Measurements from ENCODE around the gene CST9L.
"Not testable (repeated sequence)": the region's sequence is repeated elsewhere in the genome, so short reads cannot be mapped to it uniquely, and the experiment has no call there.

CST9L gene

GRCh38 chr20:23585808-23586734 lies 17.8 kb upstream of the CST9L start:
- no peak for DNase-seq

- no peak for DNase-seq
Measured at GRCh38 chr20:23585449-23585807, 17.1 kb upstream of the CST9L start.

- no peak for DNase-seq
Measured at GRCh38 chr20:23584434-23585199, 16.3 kb upstream of the CST9L start.

GRCh38 chr20:23583526-23583925 lies 15.2 kb upstream of the CST9L start:
- no peak for DNase-seq

- DNase-seq: no peak
Measured at GRCh38 chr20:23582293-23582692, 14.0 kb upstream of the CST9L start.

- not testable (repeated sequence) for DNase-seq
Measured at GRCh38 chr20:23581833-23582232, 13.5 kb upstream of the CST9L start.

- no peak for DNase-seq
Measured at GRCh38 chr20:23574977-23575376, 6.7 kb upstream of the CST9L start.

- DNase-seq: no peak
Measured at GRCh38 chr20:23570178-23570760, 2.0 kb upstream of the CST9L start.

- no peak for DNase-seq
Measured at GRCh38 chr20:23569570-23569969, 1.3 kb upstream of the CST9L start.

- DNase-seq: no peak
Measured at GRCh38 chr20:23568971-23569330, 667 bp upstream of the CST9L start.

- no peak for DNase-seq
Measured at GRCh38 chr20:23566199-23566932, 1.9 kb downstream of the CST9L start.

- DNase-seq: no peak
Measured at GRCh38 chr20:23565503-23566045, 2.7 kb downstream of the CST9L start.

- DNase-seq: no peak
Measured at GRCh38 chr20:23564927-23565326, 3.4 kb downstream of the CST9L start.

- DNase-seq: no peak
Measured at GRCh38 chr20:23562721-23563342, 5.5 kb downstream of the CST9L start.

GRCh38 chr20:23554401-23554800 lies 13.9 kb downstream of the CST9L start:
- DNase-seq: no peak

- no peak for DNase-seq
Measured at GRCh38 chr20:23551786-23552185, 16.5 kb downstream of the CST9L start.

- no peak for DNase-seq
Measured at GRCh38 chr20:23551383-23551782, 16.9 kb downstream of the CST9L start.

GRCh38 chr20:23550227-23550626 lies 18.1 kb downstream of the CST9L start:
- no peak for DNase-seq

- DNase-seq: no peak
Measured at GRCh38 chr20:23548408-23548807, 19.9 kb downstream of the CST9L start.

GRCh38 chr20:23547613-23548012 lies 20.7 kb downstream of the CST9L start:
- DNase-seq: no peak

GRCh38 chr20:23546435-23547144 lies 21.7 kb downstream of the CST9L start:
- DNase-seq: no peak

GRCh38 chr20:23544133-23544532 lies 24.2 kb downstream of the CST9L start:
- DNase-seq: no peak
